GM23248 (cell line): ENCODE results near the gene MMS22L. TPM values are rescaled to one million over a fixed set of nuclear protein-coding genes. Genes with fewer than 3 reads are reported as not detected.

Source experiments
- DNase-seq: peaks from one replicate; pipeline ENCODE4 v3.0.0-alpha.2; 2015
- H2AFZ ChIP-seq: fragments of 200-600 bp; sonication (generic); 2 replicates; pipeline ENCODE4 v1.6.1; 2016; ENCODE audit warnings: antibody characterized with exemption
- H3F3A ChIP-seq: fragments of 200-600 bp; sonication (generic); 2 replicates; pipeline ENCODE4 v1.6.1; 2016; ENCODE audit warnings: mild to moderate bottlenecking, antibody characterized with exemption, mixed run types; ENCODE audit not compliant: insufficient read depth
- H3K27ac ChIP-seq: fragments of 200-600 bp; sonication (generic); 2 replicates; pipeline ENCODE4 v1.5.1; 2016; ENCODE audit warnings: mild to moderate bottlenecking
- H3K27me3 ChIP-seq: fragments of 200-600 bp; sonication (generic); replicated peaks from 2 replicates; pipeline ENCODE4 v1.6.1; 2016; ENCODE audit warnings: mild to moderate bottlenecking; ENCODE audit not compliant: insufficient read depth
- H3K36me3 ChIP-seq: fragments of 200-600 bp; sonication (generic); 2 replicates; pipeline ENCODE4 v1.6.1; 2016; ENCODE audit warnings: low read depth, mild to moderate bottlenecking
- H3K4me1 ChIP-seq: fragments of 200-600 bp; sonication (generic); 2 replicates; pipeline ENCODE4 v1.6.1; 2016; ENCODE audit warnings: mild to moderate bottlenecking; ENCODE audit not compliant: insufficient read depth
- H3K4me2 ChIP-seq: fragments of 200-600 bp; sonication (generic); one replicate; pipeline ENCODE4 v1.6.1; 2016; ENCODE audit warnings: mild to moderate bottlenecking; ENCODE audit not compliant: unreplicated experiment
- H3K4me3 ChIP-seq: fragments of 200-600 bp; sonication (generic); 2 replicates; pipeline ENCODE4 v1.5.1; 2016; ENCODE audit warnings: mild to moderate bottlenecking
- H3K79me2 ChIP-seq: fragments of 200-600 bp; sonication (generic); 2 replicates; pipeline ENCODE4 v1.6.1; 2016; ENCODE audit warnings: mild to moderate bottlenecking; ENCODE audit not compliant: insufficient read depth
- H3K9ac ChIP-seq: fragments of 200-600 bp; sonication (generic); 2 replicates; pipeline ENCODE4 v1.6.1; 2016; ENCODE audit warnings: mild to moderate bottlenecking
- H3K9me2 ChIP-seq: fragments of 200-600 bp; sonication (generic); 2 replicates; pipeline ENCODE4 v1.6.1; 2016; ENCODE audit warnings: mixed run types, mild to moderate bottlenecking, moderate library complexity; ENCODE audit not compliant: insufficient read depth
- H3K9me3 ChIP-seq: fragments of 200-600 bp; sonication (generic); one replicate; pipeline ENCODE4 v1.6.1; 2017; ENCODE audit warnings: low read depth
- H4K20me1 ChIP-seq: fragments of 200-600 bp; sonication (generic); 2 replicates; pipeline ENCODE4 v1.6.0; 2016; ENCODE audit not compliant: insufficient read depth
- EZH2 ChIP-seq: fragments of 200-600 bp; sonication (generic); IDR thresholded peaks from 2 replicates; pipeline ENCODE4 v1.6.1; 2018; ENCODE audit warnings: antibody characterized with exemption, mild to moderate bottlenecking; ENCODE audit not compliant: insufficient read depth, poor library complexity, severe bottlenecking
- EZH2phosphoT487 ChIP-seq: fragments of 200-600 bp; sonication (generic); IDR thresholded peaks from 2 replicates; pipeline ENCODE4 v1.6.1; 2018; ENCODE audit warnings: antibody characterized with exemption, moderate library complexity, mild to moderate bottlenecking, low read depth; ENCODE audit not compliant: insufficient read depth
- WGBS, 2 experiments: methylation state at CpG; one replicate each; pipeline ENCODE4 v1.1.6; 2015 to 2017; ENCODE audit warnings: low lambda C conversion rate in 2 of 2, low coverage in 1 of 2; ENCODE audit errors: missing lambda C conversion rate in 2 of 2; 5-methylcytosine and 5-hydroxymethylcytosine counted together
- in situ Hi-C: fragments of 300-500 bp; cut with MboI; formaldehyde crosslinking; loops from 2 replicates; pipeline ENCODE4 v1.15.0; 2020
- polyA plus RNA-seq: library from polyadenylated mRNA; unstranded; fragments of >200 nt; fragmentation: Nextera tagmentation; extraction: Ambion mirVana; gene quantifications from 2 replicates; pipeline ENCODE4 v1.2.1, GENCODE V29; 2016
- total RNA-seq: library from RNA; depleted of rRNA; stranded (reverse); fragments of >200 nt; shearing (Covaris generic); gene quantifications from 2 replicates; pipeline ENCODE4 v1.2.3, GENCODE V29; 2014

The MMS22L gene
- total and polyA plus RNA-seq, 2 experiments from 2014 or later, result 4.1 to 12.9 TPM

DNA sequence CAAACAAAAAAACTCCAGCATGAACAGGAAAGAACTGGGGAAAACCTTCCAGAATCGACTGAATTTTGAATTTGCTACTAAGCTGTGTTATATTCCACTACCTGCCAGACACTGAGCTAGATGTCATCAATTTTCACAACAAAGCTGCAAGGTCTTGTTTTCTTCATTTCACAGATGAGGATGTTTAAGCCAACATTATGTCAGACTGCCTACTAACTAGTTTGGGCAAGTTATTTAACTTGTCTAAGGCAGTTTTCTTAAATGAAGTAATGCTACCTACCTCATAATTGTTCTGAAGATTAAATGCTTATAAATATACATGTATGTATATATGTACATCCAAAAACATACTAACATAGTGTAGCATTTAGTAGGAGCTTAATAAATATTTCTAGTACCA lies 144.4 kb downstream of the MMS22L start:
- Histone ChIP-seq H3K9me2 (no peaks in the 10 kb centered on the region), H2AFZ (no peak overlapping the region), H3K36me3 (no peaks in the 10 kb centered on the region), H3F3A (no peaks in the 10 kb centered on the region), H3K4me2 (no peak overlapping the region), H3K4me1 (no peaks in the 10 kb centered on the region), H3K9ac (no peak overlapping the region), H3K4me3 (no peak overlapping the region), H3K27ac (no peak overlapping the region), H3K27me3 (no peaks in the 10 kb centered on the region), H3K9me3 (no peaks in the 10 kb centered on the region), H4K20me1 (no peaks in the 10 kb centered on the region), H3K79me2 (no peaks in the 10 kb centered on the region)
- DNase-seq, result no peak
- in situ Hi-C loops, result no loop called here
- 90 to 91% methylated on average over 1 of the region's 1 CpG for WGBS, 2 experiments
- TF ChIP-seq EZH2phosphoT487 (no peak), EZH2 (no peak)

DNA sequence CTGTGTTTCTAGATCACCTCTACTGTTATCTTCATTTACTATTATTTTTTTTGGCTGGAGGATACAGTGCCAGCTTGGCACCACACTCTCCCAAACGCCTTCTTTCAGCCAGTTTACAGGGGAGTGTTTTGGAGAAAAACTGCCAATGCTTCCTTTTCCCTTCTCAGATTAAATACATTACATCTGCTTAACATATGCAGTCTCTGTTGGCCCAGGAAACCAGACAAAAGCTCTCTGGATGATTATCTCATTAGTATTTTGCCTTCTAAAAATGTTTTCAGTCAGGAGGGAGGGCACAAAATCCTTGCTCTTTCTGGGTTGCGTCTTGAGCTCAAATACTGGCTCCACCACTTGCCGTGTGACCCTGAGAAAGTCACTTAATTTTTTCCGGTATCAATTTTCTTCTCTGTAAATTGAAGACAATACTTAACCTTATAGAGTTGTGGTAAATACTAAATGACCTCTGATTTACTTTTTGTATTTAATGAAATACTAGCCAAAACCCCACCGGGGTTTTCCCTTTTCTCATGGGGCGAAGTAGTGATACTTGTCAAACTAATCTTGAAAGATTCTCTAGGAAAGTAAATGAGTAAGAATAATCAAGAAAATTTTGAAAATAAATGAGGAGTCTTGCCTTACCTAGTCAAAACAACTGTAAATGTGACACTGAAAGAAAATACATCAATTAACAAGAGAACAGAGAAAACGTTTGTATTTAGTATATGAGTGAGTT lies 146.2 kb downstream of the MMS22L start:
- no peaks in the 10 kb centered on the region for H3K79me2 ChIP-seq
- in situ Hi-C loops, result no loop called here
- H3K9me2 ChIP-seq, result no peaks in the 10 kb centered on the region
- no peaks in the 10 kb centered on the region for H3K4me1 ChIP-seq
- no peaks in the 10 kb centered on the region for H3K9me3 ChIP-seq
- H4K20me1 ChIP-seq, result no peaks in the 10 kb centered on the region
- 41% methylated on average over 7 of the region's 7 CpGs for WGBS, 2 experiments
- H3K36me3 ChIP-seq, result no peaks in the 10 kb centered on the region
- H3K9ac ChIP-seq, result no peak overlapping the region
- TF ChIP-seq EZH2 (no peak), EZH2phosphoT487 (no peak)
- H3K4me3 ChIP-seq, result no peak overlapping the region
- DNase-seq, result no peak
- no peaks in the 10 kb centered on the region for H3F3A ChIP-seq
- no peak overlapping the region for H3K4me2 ChIP-seq
- no peaks in the 10 kb centered on the region for H3K27me3 ChIP-seq
- H3K27ac ChIP-seq, result no peak overlapping the region
- H2AFZ ChIP-seq, result no peak overlapping the region

DNA sequence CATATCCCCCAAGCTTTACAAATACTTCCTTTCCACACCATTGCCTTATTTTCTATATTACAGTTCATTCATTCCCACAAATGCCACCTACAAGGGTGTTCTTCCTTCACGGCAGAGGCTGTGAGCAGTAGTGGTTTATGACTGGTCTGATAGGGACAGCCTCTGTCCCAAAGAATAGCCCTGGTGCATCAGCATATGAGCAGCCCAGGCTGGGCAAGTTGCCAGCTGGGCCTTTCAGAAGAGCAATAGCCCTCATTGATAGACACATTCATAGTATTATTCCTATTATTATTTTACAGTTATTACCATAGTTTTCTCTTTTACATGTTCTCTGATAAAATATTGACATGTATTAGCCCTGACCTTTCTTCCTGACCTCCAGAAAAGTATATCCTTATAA lies 149.9 kb downstream of the MMS22L start:
- 50 to 66% methylated on average over 1 of the region's 1 CpG for WGBS, 2 experiments
- H2AFZ ChIP-seq, result no peak overlapping the region
- TF ChIP-seq EZH2 (no peak), EZH2phosphoT487 (no peak)
- in situ Hi-C loops, result no loop called here
- no peak overlapping the region for H3K4me2 ChIP-seq
- H3K9me3 ChIP-seq, result no peaks in the 10 kb centered on the region
- H3K36me3 ChIP-seq, result no peaks in the 10 kb centered on the region
- H3K79me2 ChIP-seq, result no peaks in the 10 kb centered on the region
- DNase-seq, result peak; percentile 23
- H3K27ac ChIP-seq, result no peak overlapping the region
- H3F3A ChIP-seq, result no peaks in the 10 kb centered on the region
- H3K4me1 ChIP-seq, result no peaks in the 10 kb centered on the region
- H4K20me1 ChIP-seq, result no peaks in the 10 kb centered on the region
- no peak overlapping the region for H3K9ac ChIP-seq
- no peak overlapping the region for H3K4me3 ChIP-seq
- no peaks in the 10 kb centered on the region for H3K27me3 ChIP-seq
- H3K9me2 ChIP-seq, result no peaks in the 10 kb centered on the region

DNA sequence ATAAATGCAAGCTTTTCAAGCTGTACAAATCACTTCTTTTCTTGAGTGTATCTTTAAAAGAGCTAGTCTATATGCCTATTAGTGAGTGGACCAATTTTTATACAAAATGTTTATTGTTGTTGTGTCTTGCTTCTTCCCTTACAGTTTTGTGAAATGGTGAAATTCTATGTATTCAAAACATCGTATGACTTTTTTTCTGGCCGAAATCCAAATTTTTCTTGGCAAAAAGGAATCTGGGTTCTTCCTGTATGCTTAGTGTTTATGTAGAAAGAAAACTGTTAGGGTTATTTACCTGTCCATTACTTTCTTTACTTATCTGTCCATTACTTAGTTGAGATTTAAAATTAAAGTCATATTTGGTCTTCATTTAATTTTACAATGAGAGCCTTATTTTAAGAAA lies 153.9 kb downstream of the MMS22L start:
- Histone ChIP-seq H3K9ac (no peak overlapping the region), H3K4me2 (no peak overlapping the region), H4K20me1 (no peaks in the 10 kb centered on the region), H3F3A (no peaks in the 10 kb centered on the region), H3K36me3 (no peaks in the 10 kb centered on the region), H3K9me3 (no peaks in the 10 kb centered on the region), H3K4me1 (no peaks in the 10 kb centered on the region), H3K4me3 (no peak overlapping the region), H3K27ac (no peak overlapping the region), H3K27me3 (no peaks in the 10 kb centered on the region), H3K9me2 (no peaks in the 10 kb centered on the region), H2AFZ (no peak overlapping the region), H3K79me2 (no peaks in the 10 kb centered on the region)
- DNase-seq, result no peak
- WGBS, 2 experiments, result 70 to 78% methylated on average over 2 of the region's 2 CpGs
- in situ Hi-C loops, result no loop called here
- TF ChIP-seq EZH2 (no peak), EZH2phosphoT487 (no peak)

GRCh38 chr6:97128507-97128906 lies 154.5 kb downstream of the MMS22L start:
- no peaks in the 10 kb centered on the region for H3K27me3 ChIP-seq
- no peaks in the 10 kb centered on the region for H3K9me2 ChIP-seq
- no peak overlapping the region for H3K4me2 ChIP-seq
- WGBS, 2 experiments, result 51 to 55% methylated on average over 4 of the region's 4 CpGs
- no peaks in the 10 kb centered on the region for H3K4me1 ChIP-seq
- DNase-seq, result no peak
- no peaks in the 10 kb centered on the region for H3K79me2 ChIP-seq
- no peaks in the 10 kb centered on the region for H3F3A ChIP-seq
- H3K9ac ChIP-seq, result no peak overlapping the region
- in situ Hi-C loops, result no loop called here
- no peaks in the 10 kb centered on the region for H4K20me1 ChIP-seq
- TF ChIP-seq EZH2, result no peak
- no peak for TF ChIP-seq EZH2phosphoT487
- H3K4me3 ChIP-seq, result no peak overlapping the region
- H3K36me3 ChIP-seq, result no peaks in the 10 kb centered on the region
- H2AFZ ChIP-seq, result no peak overlapping the region
- no peaks in the 10 kb centered on the region for H3K9me3 ChIP-seq
- H3K27ac ChIP-seq, result no peak overlapping the region
